ENCODE results near the gene NGB. TPM values are rescaled to one million over a fixed set of nuclear protein-coding genes. Genes with fewer than 3 reads are reported as not detected.
"Not testable (repeated sequence)": the region's sequence is repeated elsewhere in the genome, so short reads cannot be mapped to it uniquely, and the experiment has no call there.

NGB gene
- total and polyA plus RNA-seq, 7 experiments from 2014 or later, result not detected

DNA sequence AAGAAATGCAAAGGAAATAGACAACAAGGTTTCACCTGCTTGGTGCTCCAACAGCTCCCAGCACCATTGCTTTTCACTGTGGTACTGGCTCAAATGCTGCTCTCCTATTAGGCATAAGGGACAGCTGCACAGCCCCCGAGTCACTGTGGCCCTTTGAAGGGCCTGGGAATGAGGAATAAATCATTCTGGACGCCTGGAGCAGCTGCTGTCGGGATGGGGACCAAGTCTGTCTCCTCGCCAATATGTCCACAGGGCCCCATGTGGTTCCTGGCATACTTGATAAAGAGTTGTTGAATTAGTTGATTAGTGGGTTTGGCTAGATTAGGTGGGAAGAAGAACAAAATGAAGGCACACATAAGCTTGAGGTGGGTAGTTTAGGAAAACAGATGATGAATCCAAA is 13.1 kb upstream of the NGB start:
- intact Hi-C loops (cut with micrococcal nuclease), result no loop called here
- Histone ChIP-seq H3K27me3 (ENCODE audit: control insufficient read depth in 2 of 2, insufficient read depth in 2 of 2, low read length in 2 of 2) (no peaks in the 10 kb centered on the region), H3K27ac (ENCODE audit: low read depth, low read length) (no peak overlapping the region), H3K9me3 (ENCODE audit: control insufficient read depth in 2 of 3, low read length in 3 of 3) (no peaks in the 10 kb centered on the region), H3K4me1 (ENCODE audit: control insufficient read depth in 2 of 2, insufficient read depth in 2 of 2, low read length in 2 of 2) (no peaks in the 10 kb centered on the region), H3K36me3 (ENCODE audit: control insufficient read depth in 2 of 3, insufficient read depth in 3 of 3, low read length in 3 of 3) (peaks cover 0 to 10% (median 0%) of the 10 kb centered on the region in 3 experiments), H3K4me3 (ENCODE audit: low read length) (no peak overlapping the region)
- no peak overlapping the region for H3K27ac Mint-ChIP-seq
- DNase-seq (no peak), ATAC-seq (no peak)
- ChIA-PET CTCF (no interaction called here), POLR2A (no interaction called here)
- H3K4me3 Mint-ChIP-seq, result no peak overlapping the region
- H3K9me3 Mint-ChIP-seq, result no peaks in the 10 kb centered on the region
- H3K36me3 Mint-ChIP-seq, result peaks cover 0 to 56% (median 33%) of the 10 kb centered on the region in 5 donors
- H3K4me1 Mint-ChIP-seq, result peaks cover 0 to 2% (median 0%) of the 10 kb centered on the region in 7 donors
- H3K27me3 Mint-ChIP-seq, result no peaks in the 10 kb centered on the region

DNA sequence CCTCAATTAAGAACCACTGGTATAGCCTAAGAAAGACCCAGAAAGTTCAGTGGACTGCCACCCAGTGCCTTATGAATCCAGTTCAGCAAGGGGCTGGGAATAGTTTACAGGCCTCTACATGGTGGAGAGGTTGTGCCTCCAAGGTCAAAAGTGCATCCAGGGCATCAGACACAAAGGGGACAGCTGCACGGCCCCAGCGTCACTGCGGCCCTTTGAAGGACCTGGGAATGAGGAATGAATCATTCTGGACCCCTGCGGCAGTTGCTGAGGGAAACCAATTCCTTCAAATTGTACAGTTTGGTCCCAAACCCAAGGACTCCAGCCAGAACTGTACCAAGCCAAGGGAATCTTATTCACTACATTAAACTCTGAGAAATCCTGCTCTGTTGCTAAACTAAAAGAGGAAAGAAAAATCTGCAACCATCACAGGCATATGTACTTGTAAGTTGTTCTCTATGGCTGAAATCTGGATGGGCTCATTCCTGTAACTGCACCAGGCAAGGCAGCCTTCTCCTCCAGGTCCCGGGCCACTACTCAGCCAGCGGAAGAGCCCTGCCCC is 10.9 kb upstream of the NGB start:
- intact Hi-C loops (cut with micrococcal nuclease), result no loop called here
- no peaks in the 10 kb centered on the region for H3K27me3 ChIP-seq (ENCODE audit: control insufficient read depth in 2 of 2, insufficient read depth in 2 of 2, low read length in 2 of 2)
- no peaks in the 10 kb centered on the region for H3K9me3 Mint-ChIP-seq
- DNase-seq (no peak), ATAC-seq (no peak)
- H3K4me1 Mint-ChIP-seq, result peaks cover 0 to 2% (median 0%) of the 10 kb centered on the region in 7 donors
- ChIA-PET CTCF (interaction anchor here (0.6 kb wide), 1 partner anchor 93 kb away, joined by 3 read pairs; no protein-coding TSS in a partner anchor), POLR2A (no interaction called here)
- H3K27ac ChIP-seq (ENCODE audit: low read depth, low read length), result no peak overlapping the region
- H3K4me3 Mint-ChIP-seq, result no peak overlapping the region
- peaks cover 0 to 58% (median 27%) of the 10 kb centered on the region in 5 donors for H3K36me3 Mint-ChIP-seq
- H3K27ac Mint-ChIP-seq, result no peak overlapping the region
- no peaks in the 10 kb centered on the region for H3K9me3 ChIP-seq (ENCODE audit: control insufficient read depth in 2 of 3, low read length in 3 of 3)
- H3K4me3 ChIP-seq (ENCODE audit: low read length), result no peak overlapping the region
- H3K27me3 Mint-ChIP-seq, result no peaks in the 10 kb centered on the region
- H3K36me3 ChIP-seq (ENCODE audit: control insufficient read depth in 2 of 3, insufficient read depth in 3 of 3, low read length in 3 of 3), result peaks cover 0 to 16% (median 0%) of the 10 kb centered on the region in 3 experiments
- no peaks in the 10 kb centered on the region for H3K4me1 ChIP-seq (ENCODE audit: control insufficient read depth in 2 of 2, insufficient read depth in 2 of 2, low read length in 2 of 2)

DNA sequence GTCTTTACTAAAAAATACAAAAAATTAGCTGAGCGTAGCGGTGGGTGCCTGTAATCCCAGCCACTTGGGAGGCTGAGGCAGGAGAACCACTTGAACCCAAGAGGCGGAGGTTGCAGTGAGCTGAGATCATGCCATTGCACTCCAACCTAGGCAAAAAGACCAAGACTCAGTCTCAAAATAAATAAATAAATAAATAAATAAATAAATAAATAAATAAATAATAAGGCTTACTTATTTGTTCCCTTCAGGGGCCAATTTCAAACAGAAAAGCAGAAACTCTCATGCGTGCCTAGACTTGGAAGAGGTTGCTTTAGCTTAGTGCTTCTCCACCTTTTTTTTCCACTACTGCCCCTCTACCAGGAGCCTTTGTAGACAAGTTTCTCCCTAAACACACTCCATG is 9.9 kb upstream of the NGB start:
- intact Hi-C loops (cut with micrococcal nuclease); H3K27ac ChIP-seq (ENCODE audit: low read depth, low read length); CTCF ChIA-PET; POLR2A ChIA-PET; H3K27me3 Mint-ChIP-seq; H3K4me3 ChIP-seq (ENCODE audit: low read length); H3K9me3 Mint-ChIP-seq; H3K27me3 ChIP-seq (ENCODE audit: control insufficient read depth in 2 of 2, insufficient read depth in 2 of 2, low read length in 2 of 2); DNase-seq; H3K4me1 Mint-ChIP-seq; H3K27ac Mint-ChIP-seq; H3K9me3 ChIP-seq (ENCODE audit: control insufficient read depth in 2 of 3, low read length in 3 of 3); H3K4me3 Mint-ChIP-seq; H3K4me1 ChIP-seq (ENCODE audit: control insufficient read depth in 2 of 2, insufficient read depth in 2 of 2, low read length in 2 of 2); ATAC-seq: not testable (repeated sequence)
- peaks cover 0 to 16% (median 0%) of the 10 kb centered on the region in 3 experiments for H3K36me3 ChIP-seq (ENCODE audit: control insufficient read depth in 2 of 3, insufficient read depth in 3 of 3, low read length in 3 of 3)
- H3K36me3 Mint-ChIP-seq, result peaks cover 0 to 47% (median 18%) of the 10 kb centered on the region in 5 donors

DNA sequence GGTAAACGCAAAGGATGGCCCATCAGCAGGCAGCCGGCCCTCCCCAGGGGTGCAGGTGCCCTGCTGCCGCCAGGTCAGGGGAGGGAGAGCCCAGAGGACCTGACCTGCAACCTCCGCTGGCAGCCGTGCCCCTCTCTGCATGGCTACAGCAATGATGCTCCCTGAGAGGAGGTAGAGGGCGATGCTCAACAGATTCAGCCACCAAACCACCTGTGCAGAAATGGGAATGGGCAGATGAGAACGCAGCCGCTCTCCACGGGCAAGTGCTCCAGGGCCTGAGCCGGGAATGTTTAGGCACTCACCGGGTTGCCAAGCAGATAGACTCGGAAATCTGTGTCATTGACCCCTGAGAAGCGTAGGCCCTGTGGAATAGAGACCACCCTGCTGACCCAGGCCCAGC is 8.7 kb upstream of the NGB start:
- Histone ChIP-seq H3K4me1 (ENCODE audit: control insufficient read depth in 2 of 2, insufficient read depth in 2 of 2, low read length in 2 of 2) (no peaks in the 10 kb centered on the region), H3K9me3 (ENCODE audit: control insufficient read depth in 2 of 3, low read length in 3 of 3) (no peaks in the 10 kb centered on the region), H3K4me3 (ENCODE audit: low read length) (no peak overlapping the region), H3K27ac (ENCODE audit: low read depth, low read length) (no peak overlapping the region), H3K36me3 (ENCODE audit: control insufficient read depth in 2 of 3, insufficient read depth in 3 of 3, low read length in 3 of 3) (peaks cover 0 to 10% (median 0%) of the 10 kb centered on the region in 3 experiments), H3K27me3 (ENCODE audit: control insufficient read depth in 2 of 2, insufficient read depth in 2 of 2, low read length in 2 of 2) (no peaks in the 10 kb centered on the region)
- H3K36me3 Mint-ChIP-seq, result peaks cover 0 to 35% (median 11%) of the 10 kb centered on the region in 5 donors
- H3K27me3 Mint-ChIP-seq, result no peaks in the 10 kb centered on the region
- no peak overlapping the region for H3K4me3 Mint-ChIP-seq
- POLR2A ChIA-PET, result no interaction called here
- intact Hi-C loops (cut with micrococcal nuclease), result no loop called here
- CTCF ChIA-PET, result no interaction called here
- peaks cover 0 to 2% (median 0%) of the 10 kb centered on the region in 7 donors for H3K4me1 Mint-ChIP-seq
- no peak overlapping the region for H3K27ac Mint-ChIP-seq
- ATAC-seq (no peak), DNase-seq (no peak)
- H3K9me3 Mint-ChIP-seq, result no peaks in the 10 kb centered on the region

DNA sequence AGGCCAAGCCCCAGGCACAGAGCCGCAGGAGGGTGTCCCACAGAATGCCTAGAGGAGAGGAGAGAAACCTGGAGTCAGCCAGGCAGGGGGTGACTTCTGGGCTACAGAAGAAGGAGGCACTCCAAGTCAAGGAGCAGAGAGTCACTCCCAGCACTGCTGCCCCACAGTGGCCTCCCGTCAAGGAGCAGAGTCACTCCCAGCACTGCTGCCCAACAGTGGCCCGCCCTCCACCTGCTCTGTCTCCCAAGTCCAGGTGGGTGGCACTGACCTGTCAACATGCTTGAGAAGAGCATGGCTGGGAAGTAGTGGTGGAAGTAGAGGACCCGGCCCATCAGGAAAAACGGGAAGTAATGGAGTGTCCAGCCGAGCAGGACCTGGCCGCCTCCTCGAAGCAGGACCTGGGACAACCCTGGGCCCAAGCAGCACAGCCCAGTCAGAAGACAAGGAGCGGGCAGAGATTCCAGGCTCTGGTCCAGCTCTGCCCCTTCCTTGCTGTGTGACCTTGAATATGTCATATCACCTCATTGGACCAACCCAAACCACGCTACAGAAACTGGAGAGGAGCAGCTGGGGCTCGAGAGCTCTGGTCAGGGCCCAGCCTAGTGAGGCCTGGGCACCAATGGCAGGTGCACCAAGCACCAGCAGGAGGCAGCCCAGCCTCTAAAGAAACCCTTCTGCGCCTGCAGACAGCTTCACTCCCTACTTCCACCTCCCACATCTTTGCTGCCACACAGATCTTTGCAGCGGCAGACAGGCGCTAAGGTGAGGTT is 7.6 kb upstream of the NGB start:
- H3K4me3 ChIP-seq (ENCODE audit: low read length), result no peak overlapping the region
- CTCF ChIA-PET, result no interaction called here
- intact Hi-C loops (cut with micrococcal nuclease), result no loop called here
- no peaks in the 10 kb centered on the region for H3K27me3 ChIP-seq (ENCODE audit: control insufficient read depth in 2 of 2, insufficient read depth in 2 of 2, low read length in 2 of 2)
- peaks cover 0 to 7% (median 0%) of the 10 kb centered on the region in 3 experiments for H3K36me3 ChIP-seq (ENCODE audit: control insufficient read depth in 2 of 3, insufficient read depth in 3 of 3, low read length in 3 of 3)
- no peak for ATAC-seq
- Mint-ChIP-seq H3K27me3 (no peaks in the 10 kb centered on the region), H3K27ac (no peak overlapping the region), H3K4me1 (no peaks in the 10 kb centered on the region), H3K4me3 (no peak overlapping the region), H3K36me3 (peaks cover 0 to 26% (median 4%) of the 10 kb centered on the region in 5 donors), H3K9me3 (no peaks in the 10 kb centered on the region)
- DNase-seq, result no peak
- POLR2A ChIA-PET, result no interaction called here
- H3K27ac ChIP-seq (ENCODE audit: low read depth, low read length), result no peak overlapping the region
- H3K4me1 ChIP-seq (ENCODE audit: control insufficient read depth in 2 of 2, insufficient read depth in 2 of 2, low read length in 2 of 2), result no peaks in the 10 kb centered on the region
- no peaks in the 10 kb centered on the region for H3K9me3 ChIP-seq (ENCODE audit: control insufficient read depth in 2 of 3, low read length in 3 of 3)

DNA sequence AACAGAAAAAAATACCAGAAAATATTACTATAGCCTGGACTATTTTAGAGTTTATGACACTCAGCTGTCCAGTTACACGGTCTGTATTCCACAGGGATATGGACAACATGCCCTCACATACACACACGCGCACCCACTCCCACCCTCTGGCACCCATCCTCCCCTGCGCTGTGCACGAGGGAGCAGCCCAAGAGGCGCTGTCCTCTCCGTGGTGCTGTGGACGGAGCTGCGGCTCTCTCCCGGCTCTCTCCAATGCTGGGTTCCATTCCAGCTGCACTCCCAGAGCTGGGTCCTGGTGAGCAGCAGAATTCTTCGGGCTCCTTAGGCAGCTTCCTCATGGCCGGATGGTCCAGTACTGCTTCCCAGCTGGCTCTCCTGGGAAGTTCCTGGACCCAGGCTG is 6.0 kb upstream of the NGB start:
- ATAC-seq (no peak), DNase-seq (no peak)
- Mint-ChIP-seq H3K27ac (no peak overlapping the region), H3K9me3 (no peaks in the 10 kb centered on the region), H3K27me3 (peaks cover 0 to 14% (median 9%) of the 10 kb centered on the region in 5 donors), H3K4me1 (peaks cover 0 to 5% (median 0%) of the 10 kb centered on the region in 7 donors), H3K4me3 (no peak overlapping the region), H3K36me3 (peaks cover 0 to 23% (median 4%) of the 10 kb centered on the region in 5 donors)
- no peak overlapping the region for H3K27ac ChIP-seq (ENCODE audit: low read depth, low read length)
- H3K4me3 ChIP-seq (ENCODE audit: low read length), result no peak overlapping the region
- H3K9me3 ChIP-seq (ENCODE audit: control insufficient read depth in 2 of 3, low read length in 3 of 3), result no peaks in the 10 kb centered on the region
- CTCF ChIA-PET, result no interaction called here
- peaks cover 0 to 7% (median 0%) of the 10 kb centered on the region in 3 experiments for H3K36me3 ChIP-seq (ENCODE audit: control insufficient read depth in 2 of 3, insufficient read depth in 3 of 3, low read length in 3 of 3)
- intact Hi-C loops (cut with micrococcal nuclease), result no loop called here
- H3K4me1 ChIP-seq (ENCODE audit: control insufficient read depth in 2 of 2, insufficient read depth in 2 of 2, low read length in 2 of 2), result no peaks in the 10 kb centered on the region
- no peaks in the 10 kb centered on the region for H3K27me3 ChIP-seq (ENCODE audit: control insufficient read depth in 2 of 2, insufficient read depth in 2 of 2, low read length in 2 of 2)
- POLR2A ChIA-PET, result no interaction called here

Measured in naive thymus-derived CD4-positive, alpha-beta T cell (primary cell).